Stimulated activated CD4-positive, alpha-beta T cell treated with anti-CD3 and anti-CD28 coated beads, Interleukin-12 subunit alpha, Interleukin-12 subunit beta, amount 100 ng/mL, for 24 hours (primary cell): Measurements from ENCODE around the gene PTPRT.

ENCODE experiments used
- DNase-seq, 2 experiments: peaks; one replicate each; pipeline ENCODE4 v3.0.0-alpha.2; 2020; ENCODE audit warnings: low read depth in 2 of 2

Gene PTPRT

GRCh38 chr20:43119720-43120119 is 70.0 kb downstream of the PTPRT start:
- DNase-seq: no peak

GRCh38 chr20:43102394-43102793 is 87.3 kb downstream of the PTPRT start:
- DNase-seq: no peak

- DNase-seq: no peak
Observed at GRCh38 chr20:43096931-43097260, 92.8 kb downstream of the PTPRT start.

GRCh38 chr20:43096126-43096930 is 93.4 kb downstream of the PTPRT start:
- no peak for DNase-seq

GRCh38 chr20:43095034-43095433 is 94.7 kb downstream of the PTPRT start:
- DNase-seq: no peak

GRCh38 chr20:43092386-43093088 is 97.2 kb downstream of the PTPRT start:
- DNase-seq: no peak

GRCh38 chr20:43068482-43068881 is 121.2 kb downstream of the PTPRT start:
- DNase-seq: no peak

- no peak for DNase-seq
Observed at GRCh38 chr20:43066125-43066524, 123.6 kb downstream of the PTPRT start.

GRCh38 chr20:43065299-43065698 is 124.4 kb downstream of the PTPRT start:
- no peak for DNase-seq

GRCh38 chr20:43058077-43058476 is 131.6 kb downstream of the PTPRT start:
- DNase-seq: no peak

- DNase-seq: no peak
Observed at GRCh38 chr20:43057317-43057716, 132.4 kb downstream of the PTPRT start.

GRCh38 chr20:43055181-43055884 is 134.4 kb downstream of the PTPRT start:
- no peak for DNase-seq

- DNase-seq: no peak
Observed at GRCh38 chr20:43052532-43052931, 137.2 kb downstream of the PTPRT start.

GRCh38 chr20:43046966-43047365 is 142.7 kb downstream of the PTPRT start:
- no peak for DNase-seq

GRCh38 chr20:43043887-43044286 is 145.8 kb downstream of the PTPRT start:
- DNase-seq: no peak

- DNase-seq: no peak
Observed at GRCh38 chr20:43040427-43040826, 149.3 kb downstream of the PTPRT start.

- DNase-seq: no peak
Observed at GRCh38 chr20:43037605-43038309, 151.9 kb downstream of the PTPRT start.

- DNase-seq: no peak
Observed at GRCh38 chr20:43034981-43035724, 154.6 kb downstream of the PTPRT start.

- DNase-seq: no peak
Observed at GRCh38 chr20:43032459-43032858, 157.2 kb downstream of the PTPRT start.

GRCh38 chr20:43029176-43029575 is 160.5 kb downstream of the PTPRT start:
- no peak for DNase-seq

- no peak for DNase-seq
Observed at GRCh38 chr20:43028470-43028869, 161.2 kb downstream of the PTPRT start.
